ENCODE data around the gene PAF1. TPM values are rescaled to one million over a fixed set of nuclear protein-coding genes. Genes with fewer than 3 reads are reported as not detected.

PAF1 gene
- total RNA-seq, 1 experiment from 2014 or later = 38.0 TPM

- Mint-ChIP-seq H3K27me3 (ENCODE audit: low read depth) (peaks cover 28% of the 10 kb centered on the region), H3K4me3 (peak overlapping the region; percentile 14 to 55; a peak in 2 of 5 replicates), H3K9me3 (no peaks in the 10 kb centered on the region; a peak in 1 of 5 replicates), H3K4me1 (peaks cover 27 to 32% of the 10 kb centered on the region in 2 experiments), H3K36me3 (ENCODE audit: insufficient read depth in 1 of 3, low read depth in 3 of 3) (peaks cover 2 to 8% (median 6%) of the 10 kb centered on the region in 3 experiments; a peak in 5 of 7 replicates), H3K27ac (no peak overlapping the region)
- H2AFZ ChIP-seq (ENCODE audit: low read length) = no peak overlapping the region
- no peak overlapping the region for H3K56ac ChIP-seq (ENCODE audit: insufficient read length, low read depth, low read length)
- no peak overlapping the region for H3T11ph ChIP-seq (ENCODE audit: low read length)
- H3K79me2 ChIP-seq (ENCODE audit: insufficient read depth, low read length) = no peaks in the 10 kb centered on the region; the same call in 1 of the 2 replicates
- H3K27me3 ChIP-seq (ENCODE audit: insufficient read depth, low read length) = no peaks in the 10 kb centered on the region
- H4K8ac ChIP-seq (replicated peaks; ENCODE audit: insufficient read length, low read depth, low read length) = no peak overlapping the region
- no peak overlapping the region for H3K4me2 ChIP-seq (ENCODE audit: insufficient read depth, insufficient read length, low read length)
- no peak overlapping the region for H4K91ac ChIP-seq (ENCODE audit: insufficient read length, low read depth, low read length)
- no peak overlapping the region for H2BK20ac ChIP-seq (ENCODE audit: low read depth, low read length, poor library complexity, severe bottlenecking)
- no peak overlapping the region for H2BK12ac ChIP-seq (ENCODE audit: insufficient read length, low read depth, low read length)
- H3K27ac ChIP-seq (ENCODE audit: insufficient read length, low read depth, low read length) = no peak overlapping the region
- no peaks in the 10 kb centered on the region for H3K4me1 ChIP-seq (ENCODE audit: insufficient read depth, low read length)
- H3K14ac ChIP-seq (ENCODE audit: insufficient read depth, low read length) = no peak overlapping the region
- H2AK5ac ChIP-seq (ENCODE audit: insufficient read length, low read length) = no peak overlapping the region
- no peak overlapping the region for H3K18ac ChIP-seq (ENCODE audit: insufficient read length, low read depth, low read length)
- peaks cover 4% of the 10 kb centered on the region for H3K79me1 ChIP-seq (ENCODE audit: insufficient read depth, low read depth, low read length, poor library complexity, severe bottlenecking)
- H2BK120ac ChIP-seq (ENCODE audit: low read depth, low read length, poor library complexity, severe bottlenecking) = no peak overlapping the region
- no peak overlapping the region for H2BK5ac ChIP-seq (ENCODE audit: insufficient read length, low read length)
- no peaks in the 10 kb centered on the region for H4K20me1 ChIP-seq (ENCODE audit: control insufficient read depth, insufficient read depth, insufficient read length)
- H3K23ac ChIP-seq (ENCODE audit: insufficient read length, low read depth, low read length) = no peak overlapping the region
- H3K9me3 ChIP-seq (ENCODE audit: control insufficient read depth, low read depth, low read length) = no peaks in the 10 kb centered on the region
- no peak overlapping the region for H2BK15ac ChIP-seq (ENCODE audit: low read depth, low read length)
- no peak overlapping the region for H3K4ac ChIP-seq (ENCODE audit: low read depth, low read length)
- DNase-seq = no peak
- TF ChIP-seq, protein P1, sequence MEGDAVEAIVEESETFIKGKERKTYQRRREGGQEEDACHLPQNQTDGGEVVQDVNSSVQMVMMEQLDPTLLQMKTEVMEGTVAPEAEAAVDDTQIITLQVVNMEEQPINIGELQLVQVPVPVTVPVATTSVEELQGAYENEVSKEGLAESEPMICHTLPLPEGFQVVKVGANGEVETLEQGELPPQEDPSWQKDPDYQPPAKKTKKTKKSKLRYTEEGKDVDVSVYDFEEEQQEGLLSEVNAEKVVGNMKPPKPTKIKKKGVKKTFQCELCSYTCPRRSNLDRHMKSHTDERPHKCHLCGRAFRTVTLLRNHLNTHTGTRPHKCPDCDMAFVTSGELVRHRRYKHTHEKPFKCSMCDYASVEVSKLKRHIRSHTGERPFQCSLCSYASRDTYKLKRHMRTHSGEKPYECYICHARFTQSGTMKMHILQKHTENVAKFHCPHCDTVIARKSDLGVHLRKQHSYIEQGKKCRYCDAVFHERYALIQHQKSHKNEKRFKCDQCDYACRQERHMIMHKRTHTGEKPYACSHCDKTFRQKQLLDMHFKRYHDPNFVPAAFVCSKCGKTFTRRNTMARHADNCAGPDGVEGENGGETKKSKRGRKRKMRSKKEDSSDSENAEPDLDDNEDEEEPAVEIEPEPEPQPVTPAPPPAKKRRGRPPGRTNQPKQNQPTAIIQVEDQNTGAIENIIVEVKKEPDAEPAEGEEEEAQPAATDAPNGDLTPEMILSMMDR (conservative IDR thresholded peaks at IDR 0.05) = no peak
- no peak overlapping the region for H3K9ac ChIP-seq (ENCODE audit: extremely low read depth, insufficient read length, low read length)
- H4K5ac ChIP-seq (ENCODE audit: insufficient read length, low read depth, low read length) = no peak overlapping the region
- WGBS (ENCODE audit: extremely low coverage, insufficient read length, low lambda C conversion rate) = no CpG with 5 or more reads among the region's 1 CpG
- peaks cover 14% of the 10 kb centered on the region for H3K23me2 ChIP-seq (ENCODE audit: insufficient read length, low read depth, low read length, poor library complexity, severe bottlenecking)
Measured at GRCh38 chr19:39339674-39340073, 51.2 kb downstream of the PAF1 start.
